Fibroblast of pulmonary artery (primary cell): ENCODE data around the gene TRIM15.
"Not testable (repeated sequence)": the region's sequence is repeated elsewhere in the genome, so short reads cannot be mapped to it uniquely, and the experiment has no call there.

ENCODE experiments used
- DNase-seq: peaks from one replicate; pipeline ENCODE4 v3.0.0-alpha.2; 2010; ENCODE audit warnings: low read depth
- H3K4me3 ChIP-seq: replicated peaks from 2 replicates; pipeline ENCODE4 v1.5.1; 2011; ENCODE audit warnings: low read depth, mild to moderate bottlenecking, control low read depth, low read length, moderate library complexity
- TF ChIP-seq, protein P1 (sequence below): IDR thresholded peaks from 2 replicates; pipeline ENCODE4 v1.5.1; 2011; ENCODE audit warnings: mild to moderate bottlenecking, control low read depth, low read length, inconsistent platforms; ENCODE audit errors: missing control alignments

The TRIM15 gene

GRCh38 chr6:30136570-30137286 lies 26.6 kb upstream of the TRIM15 start:
- no peak for DNase-seq
- H3K4me3 ChIP-seq: no peak overlapping the region
- TF ChIP-seq, protein P1, sequence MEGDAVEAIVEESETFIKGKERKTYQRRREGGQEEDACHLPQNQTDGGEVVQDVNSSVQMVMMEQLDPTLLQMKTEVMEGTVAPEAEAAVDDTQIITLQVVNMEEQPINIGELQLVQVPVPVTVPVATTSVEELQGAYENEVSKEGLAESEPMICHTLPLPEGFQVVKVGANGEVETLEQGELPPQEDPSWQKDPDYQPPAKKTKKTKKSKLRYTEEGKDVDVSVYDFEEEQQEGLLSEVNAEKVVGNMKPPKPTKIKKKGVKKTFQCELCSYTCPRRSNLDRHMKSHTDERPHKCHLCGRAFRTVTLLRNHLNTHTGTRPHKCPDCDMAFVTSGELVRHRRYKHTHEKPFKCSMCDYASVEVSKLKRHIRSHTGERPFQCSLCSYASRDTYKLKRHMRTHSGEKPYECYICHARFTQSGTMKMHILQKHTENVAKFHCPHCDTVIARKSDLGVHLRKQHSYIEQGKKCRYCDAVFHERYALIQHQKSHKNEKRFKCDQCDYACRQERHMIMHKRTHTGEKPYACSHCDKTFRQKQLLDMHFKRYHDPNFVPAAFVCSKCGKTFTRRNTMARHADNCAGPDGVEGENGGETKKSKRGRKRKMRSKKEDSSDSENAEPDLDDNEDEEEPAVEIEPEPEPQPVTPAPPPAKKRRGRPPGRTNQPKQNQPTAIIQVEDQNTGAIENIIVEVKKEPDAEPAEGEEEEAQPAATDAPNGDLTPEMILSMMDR: no peak

DNA sequence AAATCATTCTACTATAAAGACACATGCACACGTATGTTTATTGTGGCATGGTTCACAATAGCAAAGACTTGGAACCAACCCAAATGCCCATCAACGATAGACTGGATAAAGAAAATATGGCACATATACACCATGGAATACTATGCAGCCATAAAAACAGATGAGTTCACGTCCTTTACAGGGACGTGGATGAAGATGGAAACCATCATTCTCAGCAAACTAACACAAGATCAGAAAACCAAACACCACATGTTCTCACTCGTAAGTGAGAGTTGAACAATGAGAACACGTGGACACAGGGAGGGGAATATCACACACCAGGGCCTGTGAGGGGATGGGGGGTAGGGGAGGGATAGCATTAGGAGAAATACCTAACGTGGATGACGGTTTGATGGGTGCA lies 23.1 kb upstream of the TRIM15 start:
- H3K4me3 ChIP-seq, DNase-seq: not testable (repeated sequence)

- no peak for DNase-seq
- H3K4me3 ChIP-seq: no peak overlapping the region
- TF ChIP-seq, protein P1: no peak
Measured at GRCh38 chr6:30142665-30143064, 20.7 kb upstream of the TRIM15 start.

DNA sequence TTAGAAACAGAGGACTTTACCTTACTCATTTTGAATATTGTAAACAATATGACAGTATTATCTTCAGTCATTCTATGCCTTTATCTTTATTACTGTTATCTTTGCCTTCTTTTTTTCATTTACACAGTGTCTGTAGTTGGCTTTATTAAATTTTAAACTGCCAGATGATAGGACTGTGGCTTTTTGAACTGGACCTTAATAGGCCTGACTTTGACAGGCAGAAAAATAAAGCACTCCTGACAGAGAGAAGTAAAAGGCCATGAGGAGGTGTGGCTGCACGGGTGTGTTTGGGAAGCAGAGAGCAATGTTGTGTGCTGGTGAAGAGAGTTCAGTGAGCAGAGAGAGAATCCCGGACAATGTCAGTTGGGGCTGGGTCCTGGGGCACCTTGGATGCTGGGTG lies 19.6 kb upstream of the TRIM15 start:
- no peak overlapping the region for H3K4me3 ChIP-seq
- TF ChIP-seq, protein P1: no peak
- DNase-seq: no peak

GRCh38 chr6:30144811-30145210 lies 18.5 kb upstream of the TRIM15 start:
- TF ChIP-seq, protein P1: no peak
- no peak for DNase-seq
- no peak overlapping the region for H3K4me3 ChIP-seq

GRCh38 chr6:30145818-30146217 lies 17.5 kb upstream of the TRIM15 start:
- H3K4me3 ChIP-seq: no peak overlapping the region
- TF ChIP-seq, protein P1: no peak
- no peak for DNase-seq

DNA sequence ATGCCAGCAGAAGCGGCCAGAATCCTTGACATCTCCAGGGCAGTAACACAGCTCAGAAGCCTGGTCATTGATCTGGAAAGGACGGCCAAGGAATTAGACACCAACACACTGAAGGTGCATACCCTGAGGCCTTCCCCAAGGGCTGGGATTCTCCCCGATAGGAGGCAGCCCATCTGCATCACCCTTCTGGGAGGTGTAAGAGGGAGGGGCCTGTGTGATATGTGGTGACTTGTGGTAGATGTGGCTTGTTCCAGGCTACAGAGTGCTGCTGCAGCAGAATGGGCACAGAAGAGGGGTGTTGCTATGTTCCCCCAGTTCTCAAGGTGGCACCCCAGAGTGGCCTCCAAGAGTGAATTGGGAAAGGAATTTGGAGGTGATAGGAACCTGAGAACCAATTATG lies 16.2 kb upstream of the TRIM15 start:
- H3K4me3 ChIP-seq: no peak overlapping the region
- TF ChIP-seq, protein P1: no peak
- DNase-seq: no peak
